Epithelial cell of esophagus (primary cell): ENCODE measurements around the gene A3GALT2.

Source experiments
- DNase-seq: peaks from one replicate; pipeline ENCODE4 v3.0.0; 2010; ENCODE audit warnings: low read depth
- H3K4me3 ChIP-seq: 2 replicates; pipeline ENCODE4 v1.5.1; 2011; ENCODE audit warnings: mild to moderate bottlenecking, low read length, control low read depth
- TF ChIP-seq, protein P1 (sequence below): IDR thresholded peaks from 2 replicates; pipeline ENCODE4 v1.5.1; 2011; ENCODE audit warnings: low read depth, mild to moderate bottlenecking, low read length, control low read depth, inconsistent platforms; ENCODE audit not compliant: insufficient read depth; ENCODE audit errors: missing control alignments

A3GALT2 gene

DNA sequence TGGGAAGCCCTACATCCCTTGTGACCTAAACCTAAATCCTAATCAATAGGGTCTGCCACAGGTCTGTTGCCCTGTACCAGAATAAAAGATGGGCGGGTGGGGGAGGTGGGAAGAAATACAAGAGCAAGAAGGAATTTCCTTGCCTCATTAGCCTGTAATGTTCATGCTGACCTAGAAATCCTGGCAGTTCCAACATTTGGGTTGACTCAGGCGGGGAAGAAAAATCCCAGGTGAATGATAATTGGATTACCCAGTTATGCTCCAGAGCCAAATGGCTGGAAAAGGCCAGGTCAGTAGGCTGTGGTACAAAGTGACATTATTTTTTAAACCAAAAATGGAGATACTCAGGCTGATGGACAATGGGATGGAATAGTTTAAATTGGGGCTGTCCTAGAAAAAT, 27.3 kb upstream of the A3GALT2 start:
- peak overlapping the region; percentile 73 for H3K4me3 ChIP-seq
- TF ChIP-seq, protein P1, sequence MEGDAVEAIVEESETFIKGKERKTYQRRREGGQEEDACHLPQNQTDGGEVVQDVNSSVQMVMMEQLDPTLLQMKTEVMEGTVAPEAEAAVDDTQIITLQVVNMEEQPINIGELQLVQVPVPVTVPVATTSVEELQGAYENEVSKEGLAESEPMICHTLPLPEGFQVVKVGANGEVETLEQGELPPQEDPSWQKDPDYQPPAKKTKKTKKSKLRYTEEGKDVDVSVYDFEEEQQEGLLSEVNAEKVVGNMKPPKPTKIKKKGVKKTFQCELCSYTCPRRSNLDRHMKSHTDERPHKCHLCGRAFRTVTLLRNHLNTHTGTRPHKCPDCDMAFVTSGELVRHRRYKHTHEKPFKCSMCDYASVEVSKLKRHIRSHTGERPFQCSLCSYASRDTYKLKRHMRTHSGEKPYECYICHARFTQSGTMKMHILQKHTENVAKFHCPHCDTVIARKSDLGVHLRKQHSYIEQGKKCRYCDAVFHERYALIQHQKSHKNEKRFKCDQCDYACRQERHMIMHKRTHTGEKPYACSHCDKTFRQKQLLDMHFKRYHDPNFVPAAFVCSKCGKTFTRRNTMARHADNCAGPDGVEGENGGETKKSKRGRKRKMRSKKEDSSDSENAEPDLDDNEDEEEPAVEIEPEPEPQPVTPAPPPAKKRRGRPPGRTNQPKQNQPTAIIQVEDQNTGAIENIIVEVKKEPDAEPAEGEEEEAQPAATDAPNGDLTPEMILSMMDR: no peak
- DNase-seq: peak; percentile 44

DNA sequence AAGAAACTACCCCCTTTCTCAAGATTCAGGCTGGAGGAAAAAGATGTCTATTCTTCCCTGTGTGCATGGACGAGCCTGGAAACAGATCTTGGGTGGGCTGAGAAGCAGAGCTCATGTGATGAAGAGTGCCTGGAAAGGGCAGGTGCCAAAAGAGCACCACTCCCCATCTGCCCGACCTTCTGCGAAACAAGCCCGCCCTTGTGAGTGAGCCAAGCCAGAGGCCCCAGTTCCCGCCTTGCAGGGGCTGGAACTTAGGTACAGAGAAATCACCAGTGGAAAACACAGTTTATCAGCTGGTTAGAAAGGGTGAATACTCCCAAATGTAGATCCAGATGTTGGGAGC, 26.7 kb upstream of the A3GALT2 start:
- peak overlapping the region; percentile 73 for H3K4me3 ChIP-seq
- TF ChIP-seq, protein P1: no peak
- DNase-seq: peak; percentile 35

DNA sequence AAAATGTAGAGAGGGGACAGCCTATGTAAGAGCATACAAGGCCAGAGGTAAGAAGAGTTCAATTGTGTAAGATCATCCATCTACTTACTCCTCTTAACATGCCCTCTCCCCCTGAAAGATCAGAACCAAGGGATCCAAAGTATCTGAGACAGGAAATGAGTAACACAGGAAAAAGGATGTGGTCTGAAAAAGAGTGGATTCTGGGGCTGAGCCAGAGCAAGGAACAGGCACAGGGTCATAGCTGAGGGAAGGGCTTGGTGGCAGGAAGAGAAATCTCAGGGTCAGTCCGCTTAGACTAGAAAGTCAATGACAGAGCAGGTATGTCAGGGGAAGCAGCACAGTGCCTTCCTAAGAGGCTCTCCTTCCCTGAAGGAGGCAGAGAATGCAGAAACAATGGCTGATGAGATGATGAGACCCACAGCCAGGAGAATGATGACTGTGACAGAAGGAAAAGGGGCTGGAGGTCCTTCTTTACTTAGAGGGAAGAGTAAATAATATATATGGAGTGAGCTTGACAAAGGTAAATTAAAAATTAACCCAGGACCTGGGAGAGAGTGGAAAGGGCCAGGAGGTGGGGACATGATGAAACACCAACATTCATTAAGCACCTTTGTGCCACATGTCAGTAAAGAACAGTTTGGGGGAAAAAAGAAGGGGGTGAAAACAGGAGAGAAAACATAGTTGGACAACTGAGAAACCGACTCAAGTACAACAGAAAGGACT, 26.2 kb upstream of the A3GALT2 start:
- peak; percentile 81 for DNase-seq
- TF ChIP-seq, protein P1: no peak
- peak overlapping the region; percentile 73 for H3K4me3 ChIP-seq

DNA sequence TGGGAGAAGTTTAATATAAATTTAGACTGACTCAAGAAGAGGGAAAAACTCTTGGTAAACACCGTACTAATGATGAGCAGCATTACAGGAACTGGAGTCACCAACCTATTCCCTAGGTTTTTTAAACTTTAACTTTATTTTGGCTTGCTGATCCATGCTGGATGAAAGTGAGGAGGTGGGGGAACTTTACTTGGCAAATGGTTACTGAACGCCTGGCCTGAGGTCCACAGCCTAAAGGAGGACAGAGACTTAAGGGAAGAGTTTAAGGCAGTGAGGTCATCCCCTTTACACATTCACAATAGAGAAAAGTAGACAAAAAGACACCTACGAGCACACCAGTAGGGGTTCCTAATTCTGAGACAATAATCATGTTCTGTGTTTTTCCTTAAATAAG, 25.6 kb upstream of the A3GALT2 start:
- TF ChIP-seq, protein P1: no peak
- no peak for DNase-seq
- peak overlapping the region; percentile 15 for H3K4me3 ChIP-seq

DNA sequence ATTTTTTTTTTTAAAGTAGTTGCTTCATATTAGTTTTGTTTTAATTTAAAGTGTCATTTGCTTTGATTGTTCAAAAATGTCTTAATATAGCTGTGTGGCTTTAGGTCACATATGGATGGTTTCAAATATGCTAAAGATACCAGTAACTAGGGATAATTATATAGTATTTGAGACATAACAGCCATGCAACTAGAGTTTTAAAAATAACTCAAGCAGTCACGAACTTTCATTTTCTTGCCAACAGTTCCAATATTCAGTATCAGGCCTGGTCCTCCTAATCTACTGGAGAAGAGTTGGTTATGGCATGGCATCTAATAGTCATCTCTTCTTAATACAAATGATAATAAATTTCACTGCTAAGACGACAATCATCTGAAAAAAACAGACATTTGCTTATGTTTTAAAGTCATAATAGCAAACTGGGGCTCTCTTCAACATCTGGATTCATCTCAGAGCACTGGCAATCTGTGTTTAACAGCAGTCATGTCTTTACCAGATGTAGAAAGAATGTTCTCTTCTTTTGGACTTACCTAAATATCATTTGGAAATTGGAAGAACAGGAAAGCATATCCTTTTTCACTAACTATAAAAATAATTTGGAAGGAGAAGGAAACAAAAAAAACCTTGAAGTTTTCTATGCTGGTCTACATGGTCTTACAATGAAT, 24.1 kb upstream of the A3GALT2 start:
- H3K4me3 ChIP-seq: no peak overlapping the region
- TF ChIP-seq, protein P1: no peak
- no peak for DNase-seq

DNA sequence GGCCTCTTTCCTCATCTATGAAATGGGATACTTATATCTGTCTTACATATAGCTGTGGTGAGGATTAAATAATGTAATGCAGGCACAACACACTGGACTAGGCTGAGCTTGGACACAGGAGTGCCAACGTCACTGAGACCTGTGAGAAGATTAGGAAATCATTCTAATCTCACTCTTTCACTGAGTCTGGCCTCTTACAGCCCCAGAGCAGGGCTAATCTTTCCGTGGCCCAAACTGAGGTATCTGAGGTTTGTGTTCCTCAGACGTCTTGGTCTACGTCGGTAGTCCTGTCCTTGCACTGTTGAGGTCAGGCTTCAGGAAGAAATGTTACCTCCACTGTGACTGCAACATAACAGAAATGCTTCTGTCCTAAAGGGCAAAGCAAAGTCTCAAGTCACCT, 22.6 kb upstream of the A3GALT2 start:
- no peak overlapping the region for H3K4me3 ChIP-seq
- TF ChIP-seq, protein P1: no peak
- DNase-seq: no peak
